ENCODE measurements around the gene VAV1. TPM values are rescaled to one million over a fixed set of nuclear protein-coding genes. Genes with fewer than 3 reads are reported as not detected.

The VAV1 gene
- polyA plus RNA-seq, 1 experiment = not detected

DNA sequence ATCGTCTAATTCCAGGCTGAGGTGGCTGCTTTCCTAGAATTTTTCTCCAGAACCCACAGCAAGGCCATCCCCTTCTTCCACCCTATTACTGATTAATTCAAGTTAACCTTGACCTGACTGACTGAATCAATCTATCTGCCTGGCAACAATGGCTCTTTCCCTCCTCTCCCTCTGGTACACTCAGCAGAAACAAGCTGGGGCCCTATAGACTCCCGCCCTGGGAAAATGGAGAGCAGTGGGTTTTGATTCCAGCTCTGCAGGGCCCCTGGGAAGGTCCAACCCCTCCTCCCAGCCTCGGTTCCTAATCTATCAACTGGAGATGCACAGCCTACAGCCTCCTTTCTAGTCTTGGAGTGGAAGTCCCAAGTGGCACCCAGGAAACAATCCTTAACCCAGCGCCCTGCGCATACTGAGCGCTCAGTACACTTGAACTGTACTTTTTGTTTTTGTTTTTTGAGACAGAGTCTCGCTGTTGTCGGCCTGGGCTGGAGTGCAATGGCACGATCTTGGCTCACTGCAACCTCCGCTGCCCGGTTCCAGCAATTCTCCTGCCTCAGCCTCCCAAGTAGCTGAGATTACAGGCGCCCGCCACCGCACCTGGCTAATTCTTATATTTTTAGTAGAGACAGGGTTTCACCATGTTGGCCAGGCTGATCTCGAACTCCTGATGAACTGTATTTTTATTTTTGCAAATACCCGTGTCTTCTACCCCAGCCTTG, 46.8 kb upstream of the VAV1 start:
- TF ChIP-seq, protein P1, sequence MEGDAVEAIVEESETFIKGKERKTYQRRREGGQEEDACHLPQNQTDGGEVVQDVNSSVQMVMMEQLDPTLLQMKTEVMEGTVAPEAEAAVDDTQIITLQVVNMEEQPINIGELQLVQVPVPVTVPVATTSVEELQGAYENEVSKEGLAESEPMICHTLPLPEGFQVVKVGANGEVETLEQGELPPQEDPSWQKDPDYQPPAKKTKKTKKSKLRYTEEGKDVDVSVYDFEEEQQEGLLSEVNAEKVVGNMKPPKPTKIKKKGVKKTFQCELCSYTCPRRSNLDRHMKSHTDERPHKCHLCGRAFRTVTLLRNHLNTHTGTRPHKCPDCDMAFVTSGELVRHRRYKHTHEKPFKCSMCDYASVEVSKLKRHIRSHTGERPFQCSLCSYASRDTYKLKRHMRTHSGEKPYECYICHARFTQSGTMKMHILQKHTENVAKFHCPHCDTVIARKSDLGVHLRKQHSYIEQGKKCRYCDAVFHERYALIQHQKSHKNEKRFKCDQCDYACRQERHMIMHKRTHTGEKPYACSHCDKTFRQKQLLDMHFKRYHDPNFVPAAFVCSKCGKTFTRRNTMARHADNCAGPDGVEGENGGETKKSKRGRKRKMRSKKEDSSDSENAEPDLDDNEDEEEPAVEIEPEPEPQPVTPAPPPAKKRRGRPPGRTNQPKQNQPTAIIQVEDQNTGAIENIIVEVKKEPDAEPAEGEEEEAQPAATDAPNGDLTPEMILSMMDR (IDR thresholded peaks at IDR 0.05; ENCODE audit: insufficient read depth, low read depth, low read length) = no peak
- CTCF ChIA-PET = interaction anchor here (1.7 kb wide), 2 partner anchors 11 to 13 kb away, joined by 3 to 5 read pairs; no protein-coding TSS in a partner anchor
- no peak overlapping the region for H3K4me3 ChIP-seq (ENCODE audit: low read depth, low read length)
- no peak for DNase-seq (ENCODE audit: low read depth)
- H3K36me3 ChIP-seq (ENCODE audit: control insufficient read depth, insufficient read depth, low read length) = no peaks in the 10 kb centered on the region
- no peaks in the 10 kb centered on the region for H3K27me3 ChIP-seq (ENCODE audit: control insufficient read depth, insufficient read depth, low read length)
- POLR2A ChIA-PET = no interaction called here

DNA sequence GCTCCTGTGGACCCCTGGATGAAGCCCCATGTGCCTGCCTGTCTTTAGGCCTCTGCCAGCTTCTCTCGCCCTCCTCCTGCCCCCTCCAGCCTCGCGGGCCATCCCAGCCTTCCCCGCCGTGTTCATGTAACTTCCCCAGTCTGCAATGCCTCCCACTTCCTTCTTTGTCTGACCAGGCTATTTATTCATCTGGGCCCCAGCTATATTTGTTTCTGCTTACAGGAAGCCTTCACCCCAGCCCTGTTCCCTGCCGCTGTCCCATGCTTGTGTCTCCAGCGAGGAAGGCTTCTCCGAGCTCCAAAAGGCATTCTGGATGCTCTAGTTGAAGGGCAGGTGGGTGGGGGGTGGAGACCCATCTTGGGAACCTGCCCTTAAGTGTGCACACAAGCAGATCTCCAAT, 44.2 kb upstream of the VAV1 start:
- peaks cover 10% of the 10 kb centered on the region for H3K36me3 ChIP-seq (ENCODE audit: control insufficient read depth, insufficient read depth, low read length)
- ChIA-PET CTCF (interaction anchor here (0.5 to 1.3 kb wide), 4 partner anchors 8 to 654 kb away, joined by 3 to 5 read pairs (median 4); partner anchors contain the start of gene GPR108), POLR2A (no interaction called here)
- no peaks in the 10 kb centered on the region for H3K27me3 ChIP-seq (ENCODE audit: control insufficient read depth, insufficient read depth, low read length)
- H3K4me3 ChIP-seq (ENCODE audit: low read depth, low read length) = no peak overlapping the region
- TF ChIP-seq, protein P1 (IDR thresholded peaks at IDR 0.05; ENCODE audit: insufficient read depth, low read depth, low read length) = no peak
- no peak for DNase-seq (ENCODE audit: low read depth)

GRCh38 chr19:6729573-6730152, 42.8 kb upstream of the VAV1 start:
- POLR2A ChIA-PET = no interaction called here
- Histone ChIP-seq H3K36me3 (ENCODE audit: control insufficient read depth, insufficient read depth, low read length) (peaks cover 13% of the 10 kb centered on the region), H3K4me3 (ENCODE audit: low read depth, low read length) (no peak overlapping the region), H3K27me3 (ENCODE audit: control insufficient read depth, insufficient read depth, low read length) (no peaks in the 10 kb centered on the region)
- CTCF ChIA-PET = interaction anchor here (1.3 kb wide), 1 partner anchor 8 kb away, joined by 4 read pairs; the partner anchor contains the start of gene GPR108
- TF ChIP-seq, protein P1 (IDR thresholded peaks at IDR 0.05; ENCODE audit: insufficient read depth, low read depth, low read length) = no peak
- DNase-seq (ENCODE audit: low read depth) = no peak

DNA sequence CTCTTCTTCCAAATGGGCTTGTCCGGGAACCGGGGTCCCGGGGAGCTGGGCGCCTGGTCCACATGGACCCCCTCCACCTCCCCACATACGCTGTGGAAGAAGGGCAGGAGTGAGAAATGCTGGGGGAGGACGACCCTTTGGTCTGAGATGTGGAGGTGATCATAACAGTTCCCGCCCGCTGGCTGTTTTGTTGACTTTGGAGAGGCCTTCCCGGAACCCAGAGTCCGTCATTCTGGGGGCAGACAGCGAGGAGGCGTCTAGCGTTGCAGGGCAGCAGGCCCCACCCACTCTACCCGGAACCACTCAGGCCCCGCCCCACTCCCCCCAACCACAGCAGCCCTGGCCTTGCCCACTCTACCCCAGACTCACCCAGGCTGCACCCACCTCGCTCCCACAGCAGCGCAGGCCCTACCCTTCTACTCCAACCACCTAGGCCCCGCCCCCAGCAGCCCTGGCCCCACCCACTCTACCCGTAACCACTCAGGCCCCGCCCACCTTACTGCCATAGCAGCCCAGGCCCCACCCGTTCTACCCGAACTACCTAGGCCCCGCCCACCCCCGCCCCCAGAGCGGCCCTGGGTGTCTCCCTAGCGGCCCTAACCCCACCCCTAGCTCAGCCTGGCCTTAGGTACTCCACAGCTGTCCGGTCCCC, 42.2 kb upstream of the VAV1 start:
- TF ChIP-seq, protein P1 (IDR thresholded peaks at IDR 0.05; ENCODE audit: insufficient read depth, low read depth, low read length) = no peak
- Histone ChIP-seq H3K4me3 (ENCODE audit: low read depth, low read length) (no peak overlapping the region), H3K36me3 (ENCODE audit: control insufficient read depth, insufficient read depth, low read length) (peaks cover 13% of the 10 kb centered on the region), H3K27me3 (ENCODE audit: control insufficient read depth, insufficient read depth, low read length) (no peaks in the 10 kb centered on the region)
- ChIA-PET POLR2A (no interaction called here), CTCF (no interaction called here)
- DNase-seq (ENCODE audit: low read depth) = no peak

- TF ChIP-seq, protein P1 (IDR thresholded peaks at IDR 0.05; ENCODE audit: insufficient read depth, low read depth, low read length) = no peak
- no peak for DNase-seq (ENCODE audit: low read depth)
- peaks cover 13% of the 10 kb centered on the region for H3K36me3 ChIP-seq (ENCODE audit: control insufficient read depth, insufficient read depth, low read length)
- POLR2A ChIA-PET = no interaction called here
- no peak overlapping the region for H3K4me3 ChIP-seq (ENCODE audit: low read depth, low read length)
- CTCF ChIA-PET = no interaction called here
- H3K27me3 ChIP-seq (ENCODE audit: control insufficient read depth, insufficient read depth, low read length) = no peaks in the 10 kb centered on the region
These were observed 41.4 kb upstream of the VAV1 start for GRCh38 chr19:6730941-6731670.

Data from BJ (cell line).